Limb (tissue), 2 donors: ENCODE results near the gene KCNK10.
"Not testable (repeated sequence)": the region's sequence is repeated elsewhere in the genome, so short reads cannot be mapped to it uniquely, and the experiment has no call there.

Experiments
- DNase-seq, 2 donors: peaks; one replicate each; pipeline ENCODE4 v3.0.0-alpha.2; 2016; ENCODE audit errors: extremely low spot score in 2 of 2

Gene KCNK10

GRCh38 chr14:88271205-88271604 lies 51.9 kb downstream of the KCNK10 start:
- DNase-seq: no peak

GRCh38 chr14:88270776-88271175 lies 52.3 kb downstream of the KCNK10 start:
- no peak for DNase-seq

GRCh38 chr14:88269806-88270420 lies 53.2 kb downstream of the KCNK10 start:
- DNase-seq: no peak

GRCh38 chr14:88266474-88266873 lies 56.6 kb downstream of the KCNK10 start:
- DNase-seq: no peak

GRCh38 chr14:88264116-88264515 lies 59.0 kb downstream of the KCNK10 start:
- no peak for DNase-seq

GRCh38 chr14:88261302-88261701 lies 61.8 kb downstream of the KCNK10 start:
- DNase-seq: not testable (repeated sequence)

- no peak for DNase-seq
Measured at GRCh38 chr14:88258021-88258420, 65.0 kb downstream of the KCNK10 start.

GRCh38 chr14:88256997-88257950 lies 65.8 kb downstream of the KCNK10 start:
- DNase-seq: peak; percentile 17 to 41

GRCh38 chr14:88255798-88256197 lies 67.3 kb downstream of the KCNK10 start:
- DNase-seq: no peak

GRCh38 chr14:88255196-88255595 lies 67.9 kb downstream of the KCNK10 start:
- DNase-seq: no peak

GRCh38 chr14:88252498-88252897 lies 70.6 kb downstream of the KCNK10 start:
- no peak for DNase-seq

GRCh38 chr14:88251650-88252049 lies 71.4 kb downstream of the KCNK10 start:
- DNase-seq: no peak

- no peak for DNase-seq
Measured at GRCh38 chr14:88249266-88249665, 73.8 kb downstream of the KCNK10 start.

- DNase-seq: no peak
Measured at GRCh38 chr14:88248606-88249005, 74.5 kb downstream of the KCNK10 start.

GRCh38 chr14:88247228-88247627 lies 75.8 kb downstream of the KCNK10 start:
- DNase-seq: no peak

GRCh38 chr14:88245321-88245720 lies 77.7 kb downstream of the KCNK10 start:
- DNase-seq: peak in 1 of 2 donors; percentile 59

- no peak for DNase-seq
Measured at GRCh38 chr14:88243946-88244345, 79.1 kb downstream of the KCNK10 start.

GRCh38 chr14:88242446-88242845 lies 80.6 kb downstream of the KCNK10 start:
- DNase-seq: no peak

GRCh38 chr14:88241810-88242209 lies 81.3 kb downstream of the KCNK10 start:
- no peak for DNase-seq

- no peak for DNase-seq
Measured at GRCh38 chr14:88234442-88234841, 88.6 kb downstream of the KCNK10 start.

- no peak for DNase-seq
Measured at GRCh38 chr14:88233915-88234314, 89.2 kb downstream of the KCNK10 start.

GRCh38 chr14:88232771-88233170 lies 90.3 kb downstream of the KCNK10 start:
- peak in 1 of 2 donors; percentile 10 for DNase-seq

GRCh38 chr14:88231603-88232002 lies 91.5 kb downstream of the KCNK10 start:
- DNase-seq: no peak
